Upper lobe of left lung (tissue), 4 donors: ENCODE data around the gene PCDHA11.

Experiments used
- CTCF ChIP-seq, 6 experiments: fragments of 450-650 bp in 4 of 6; fragments of 200-600 bp in 2 of 6; sonication (generic) in 2 of 6; IDR thresholded peaks; one replicate each; pipeline ENCODE4 v1.5.1; 2016 to 2019; ENCODE audit warnings: antibody characterized with exemption in 6 of 6
- EP300 ChIP-seq, 4 donors: sonication (generic); formaldehyde crosslinking; IDR thresholded peaks; one replicate each; pipeline ENCODE4 v1.5.1; 2017; ENCODE audit warnings: antibody characterized with exemption in 4 of 4, control low read depth in 2 of 4
- POLR2A ChIP-seq, 4 donors: fragments of 450-650 bp; IDR thresholded peaks; one replicate each; pipeline ENCODE4 v1.5.1; 2016 to 2017; ENCODE audit warnings: antibody characterized with exemption in 4 of 4, mild to moderate bottlenecking in 2 of 4
- POLR2AphosphoS5 ChIP-seq, 2 donors: sonication (generic); formaldehyde crosslinking; IDR thresholded peaks; one replicate each; pipeline ENCODE4 v1.5.1; 2017; ENCODE audit warnings: antibody characterized with exemption in 2 of 2

GRCh38 chr5:140840978-140841962 is 27.5 kb upstream of the PCDHA11 start, which contains the start of gene PCDHA8:
- TF ChIP-seq CTCF (IDR thresholded peaks at IDR 0.05) (no peak), POLR2A (IDR thresholded peaks at IDR 0.05) (no peak), POLR2AphosphoS5 (IDR thresholded peaks at IDR 0.05) (no peak), EP300 (IDR thresholded peaks at IDR 0.05) (no peak)
